NCI-H82 treated with DMSO at 0.1 percent for 48 hours (cell line): Measurements from ENCODE around the gene EBI3.
"Not testable (repeated sequence)": the region's sequence is repeated elsewhere in the genome, so short reads cannot be mapped to it uniquely, and the experiment has no call there.

Source experiments
- DNase-seq: peaks from one replicate; lab custom pipeline; 2025; ENCODE audit not compliant: unreplicated experiment; lab: John Stamatoyannopoulos, UW

The EBI3 gene

DNA sequence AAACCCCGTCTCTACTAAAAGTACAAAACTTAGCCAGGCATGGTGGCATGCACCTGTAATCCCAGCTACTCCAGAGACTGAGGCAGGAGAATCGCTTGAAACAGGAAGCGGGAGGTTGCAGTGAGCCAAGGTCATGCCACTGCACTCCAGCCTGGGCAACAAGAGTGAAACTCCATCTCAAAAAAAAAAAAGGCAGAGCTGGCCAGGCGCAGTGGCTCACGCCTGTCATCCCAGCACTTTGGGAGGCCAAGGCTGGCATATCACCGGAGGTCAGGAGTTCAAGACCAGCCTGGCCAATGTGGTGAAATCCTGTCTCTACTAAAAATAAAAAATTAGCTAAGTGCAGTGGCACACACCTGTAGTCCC is 45.0 kb downstream of the EBI3 start:
- not testable (repeated sequence) for DNase-seq

DNA sequence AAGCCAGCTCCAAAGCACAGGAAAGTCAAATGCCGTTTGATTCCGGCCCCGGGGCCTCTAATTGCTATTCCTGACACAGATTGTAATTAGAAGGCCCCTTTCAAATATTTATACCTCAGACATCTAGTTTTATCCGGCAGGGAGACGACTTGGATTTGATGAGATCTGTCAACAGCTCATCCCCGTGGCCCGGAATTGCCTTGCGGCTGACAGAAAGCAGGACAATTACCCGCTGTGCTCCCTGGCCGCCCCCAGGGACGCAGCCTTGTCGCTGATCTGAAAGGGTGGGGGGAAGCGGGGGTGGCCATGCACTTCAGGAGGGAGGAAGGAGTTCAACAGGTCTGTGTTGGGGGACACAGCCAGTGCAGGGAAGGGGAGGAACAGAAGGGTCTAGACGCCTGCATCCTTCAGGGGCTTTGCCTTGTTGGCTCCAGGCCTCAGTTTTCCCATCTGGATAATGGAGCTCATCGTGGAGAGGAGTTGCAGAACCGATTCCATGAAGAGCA is 47.9 kb downstream of the EBI3 start:
- no peak for DNase-seq

GRCh38 chr19:4278010-4278409 is 48.7 kb downstream of the EBI3 start:
- DNase-seq, result no peak

- no peak for DNase-seq
These were observed 49.3 kb downstream of the EBI3 start, which contains the start of gene SHD for GRCh38 chr19:4278419-4279266. SHD (plus strand) TSS chr19:4279266; CDS start chr19:4280064, 798 bp downstream.

- no peak for DNase-seq
These were observed 49.9 kb downstream of the EBI3 start for GRCh38 chr19:4279267-4279529.

DNA sequence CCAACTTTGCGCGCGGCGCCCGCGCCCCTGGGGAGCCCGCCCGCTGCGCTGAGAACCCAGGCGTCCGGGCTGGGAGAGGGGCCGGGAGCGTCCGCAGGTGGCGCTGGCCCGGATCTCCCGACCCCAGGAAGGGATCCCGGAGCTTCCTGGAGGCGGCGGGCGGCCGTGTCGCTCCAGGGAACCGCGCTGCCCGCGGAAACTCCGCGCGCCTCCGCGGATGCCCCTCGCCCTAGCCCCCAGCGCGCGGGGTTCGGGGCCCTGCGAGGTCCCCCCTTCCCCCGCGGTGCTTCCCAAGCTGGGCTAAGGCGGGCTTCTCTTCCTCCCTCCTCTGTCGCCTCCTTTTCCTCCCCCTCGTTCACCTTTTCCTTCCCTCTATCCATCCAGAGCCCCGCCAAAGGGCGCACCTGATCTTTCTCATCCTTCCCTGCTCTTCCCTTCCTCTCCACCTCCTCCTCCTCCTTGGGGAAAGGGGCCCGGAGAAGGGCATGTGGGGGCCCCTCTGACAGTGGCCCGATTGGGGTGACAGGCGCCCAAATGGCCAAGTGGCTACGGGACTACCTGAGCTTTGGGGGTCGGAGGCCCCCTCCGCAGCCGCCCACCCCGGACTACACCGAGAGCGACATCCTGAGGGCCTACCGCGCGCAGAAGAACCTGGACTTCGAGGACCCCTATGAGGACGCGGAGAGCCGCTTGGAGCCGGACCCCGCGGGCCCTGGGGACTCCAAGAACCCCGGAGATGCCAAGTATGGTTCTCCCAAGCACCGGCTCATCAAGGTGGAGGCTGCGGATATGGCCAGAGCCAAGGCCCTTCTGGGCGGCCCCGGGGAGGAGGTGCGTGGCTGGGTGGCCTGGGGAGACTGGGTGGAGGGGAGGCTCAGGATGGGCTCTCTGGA is 50.5 kb downstream of the EBI3 start:
- DNase-seq, result no peak

- DNase-seq, result peak; percentile 54
These were observed 55.0 kb downstream of the EBI3 start for GRCh38 chr19:4284176-4284958.

- no peak for DNase-seq
These were observed 55.7 kb downstream of the EBI3 start for GRCh38 chr19:4284974-4285373.

DNA sequence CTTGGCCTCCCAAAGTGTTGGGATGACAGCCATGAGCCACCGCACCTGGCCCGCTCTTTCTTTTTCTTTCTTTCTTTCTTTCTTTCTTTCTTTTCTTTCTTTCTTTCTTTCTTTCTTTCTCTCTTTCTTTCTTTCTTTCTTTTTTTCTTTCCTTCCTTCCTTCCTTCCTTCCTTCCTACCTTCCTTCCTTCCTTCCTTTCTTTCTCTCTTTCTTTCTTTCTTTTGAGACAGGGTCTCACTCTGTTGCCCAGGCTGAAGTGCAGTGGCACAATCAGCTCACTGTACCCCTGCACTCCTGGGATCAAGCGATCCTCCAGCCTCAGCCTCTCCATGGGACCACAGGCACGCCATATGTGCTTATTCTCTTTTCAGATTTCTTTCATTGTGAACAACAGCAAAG is 56.8 kb downstream of the EBI3 start:
- not testable (repeated sequence) for DNase-seq
